Lung (tissue), 12 donors: ENCODE measurements around the gene IFNG-AS1. TPM values are rescaled to one million over a fixed set of nuclear protein-coding genes. Genes with fewer than 3 reads are reported as not detected.

Experiments used
- ATAC-seq: fragments of 200-7000 bp; cut with Tn5 transposase; one replicate; pipeline ENCODE4 v1.9.1; 2020; ENCODE audit warnings: moderate number of reproducible peaks; ENCODE audit not compliant: insufficient read depth, low FRiP score
- DNase-seq, 3 donors: peaks; one replicate each; pipeline ENCODE4 v3.0.0-alpha.2; 2013 to 2017
- H3K27ac ChIP-seq, 2 donors: one replicate each; pipeline ENCODE4 v1.5.1; 2013; ENCODE audit warnings: mild to moderate bottlenecking in 2 of 2, moderate library complexity in 2 of 2, control low read depth in 1 of 2, inconsistent platforms in 1 of 2, low read depth in 1 of 2, low read length in 1 of 2
- H3K27me3 ChIP-seq, 3 donors: one replicate each; pipeline ENCODE4 v1.5.1; 2013; ENCODE audit warnings: low read length in 2 of 3; ENCODE audit not compliant: control insufficient read depth in 3 of 3, insufficient read depth in 3 of 3
- H3K36me3 ChIP-seq, 4 donors: one replicate each; pipeline ENCODE4 v1.5.1; 2013; ENCODE audit warnings: low read length in 4 of 4, mild to moderate bottlenecking in 1 of 4, moderate library complexity in 1 of 4; ENCODE audit not compliant: control insufficient read depth in 4 of 4, insufficient read depth in 4 of 4
- H3K4me1 ChIP-seq, 5 donors: one replicate each; pipeline ENCODE4 v1.5.1; 2013; ENCODE audit warnings: low read length in 5 of 5, mild to moderate bottlenecking in 2 of 5, moderate library complexity in 1 of 5; ENCODE audit not compliant: control insufficient read depth in 5 of 5, insufficient read depth in 5 of 5
- H3K4me3 ChIP-seq: one replicate; pipeline ENCODE4 v1.5.1; 2013; ENCODE audit warnings: mild to moderate bottlenecking, control low read depth, moderate library complexity
- H3K9ac ChIP-seq, 2 donors: one replicate each; pipeline ENCODE4 v1.5.1; 2013; ENCODE audit warnings: low read length in 2 of 2, control low read depth in 1 of 2; ENCODE audit not compliant: insufficient read depth in 1 of 2
- H3K9me3 ChIP-seq, 4 donors: one replicate each; pipeline ENCODE4 v1.5.1; 2013; ENCODE audit warnings: low read length in 3 of 4, mild to moderate bottlenecking in 1 of 4, moderate library complexity in 1 of 4; ENCODE audit not compliant: control insufficient read depth in 4 of 4, insufficient read depth in 3 of 4
- WGBS, 2 donors: extraction: QIAGEN DNeasy Blood & Tissue Kit; methylation state at CpG; one replicate each; pipeline ENCODE4 v1.1.7; 2013; 5-methylcytosine and 5-hydroxymethylcytosine counted together
- polyA plus RNA-seq, 2 donors: library from polyadenylated mRNA; stranded (reverse); fragments of 200-250 nt; gene quantifications; one replicate each; pipeline ENCODE4 v1.2.1, GENCODE V29; 2013
- total RNA-seq, 2 donors: library from RNA; depleted of rRNA in 1 of 2; stranded (reverse); fragments of >200 nt in 1 of 2; gene quantifications; one replicate each; pipeline ENCODE4 v1.2.1, GENCODE V29; 2014 to 2021
- TF ChIP-seq, protein P1 (sequence below): IDR thresholded peaks from 2 replicates; pipeline ENCODE4 v1.5.1; 2012; ENCODE audit warnings: mild to moderate bottlenecking; ENCODE audit errors: control extremely low read depth, extremely low read depth
- donor health status: control.
- donor health status: control.
- donor health status: Bipolar disorder and iron deficiency.
- donor health status: healthy.
- donor health status: DM: yes; HTN: yes; CAD: no.

Gene IFNG-AS1
- total and polyA plus RNA-seq, 4 donors = 0.03 to 1.2 (median 0.31) TPM; not detected in 1

DNA sequence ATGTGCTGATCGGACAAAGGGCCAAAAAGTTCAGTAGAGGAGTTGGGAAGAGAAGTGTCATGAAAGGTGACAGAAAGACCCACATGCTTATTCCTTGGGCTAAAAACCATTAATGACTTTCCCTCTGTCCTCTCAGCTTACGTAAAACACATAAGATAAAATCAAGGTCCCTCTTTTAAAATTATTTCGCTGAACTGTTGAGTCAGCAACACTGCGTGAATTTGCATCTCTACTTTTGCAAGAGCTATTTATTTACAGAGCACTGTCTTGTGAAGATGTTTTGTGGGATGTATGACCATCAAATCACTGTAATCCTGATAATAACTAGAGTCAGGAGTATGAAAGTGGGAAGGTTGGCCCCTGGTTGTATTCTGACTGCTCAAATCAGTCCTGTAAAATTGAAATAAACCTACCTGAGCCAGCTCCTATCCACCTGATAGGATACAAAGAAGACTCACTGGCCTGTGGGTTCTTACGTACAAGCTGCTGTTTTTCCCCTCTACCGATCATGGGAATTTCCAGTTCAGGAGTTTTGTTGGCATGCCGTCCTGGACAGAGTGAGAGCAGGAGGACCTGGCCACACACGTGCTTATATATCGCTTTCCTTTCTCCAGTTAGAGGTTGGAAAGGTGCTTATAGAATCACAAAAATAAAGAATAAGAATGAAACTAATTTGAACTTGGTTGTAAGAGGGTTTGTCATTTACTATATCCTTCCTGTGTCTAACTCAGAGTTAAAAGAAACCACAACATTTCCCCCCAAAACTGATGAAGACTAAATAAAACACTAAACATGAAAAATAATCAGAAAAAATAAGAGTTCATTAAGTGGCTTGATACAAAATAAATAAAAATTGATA lies 42.9 kb downstream of the IFNG-AS1 start:
- TF ChIP-seq, protein P1, sequence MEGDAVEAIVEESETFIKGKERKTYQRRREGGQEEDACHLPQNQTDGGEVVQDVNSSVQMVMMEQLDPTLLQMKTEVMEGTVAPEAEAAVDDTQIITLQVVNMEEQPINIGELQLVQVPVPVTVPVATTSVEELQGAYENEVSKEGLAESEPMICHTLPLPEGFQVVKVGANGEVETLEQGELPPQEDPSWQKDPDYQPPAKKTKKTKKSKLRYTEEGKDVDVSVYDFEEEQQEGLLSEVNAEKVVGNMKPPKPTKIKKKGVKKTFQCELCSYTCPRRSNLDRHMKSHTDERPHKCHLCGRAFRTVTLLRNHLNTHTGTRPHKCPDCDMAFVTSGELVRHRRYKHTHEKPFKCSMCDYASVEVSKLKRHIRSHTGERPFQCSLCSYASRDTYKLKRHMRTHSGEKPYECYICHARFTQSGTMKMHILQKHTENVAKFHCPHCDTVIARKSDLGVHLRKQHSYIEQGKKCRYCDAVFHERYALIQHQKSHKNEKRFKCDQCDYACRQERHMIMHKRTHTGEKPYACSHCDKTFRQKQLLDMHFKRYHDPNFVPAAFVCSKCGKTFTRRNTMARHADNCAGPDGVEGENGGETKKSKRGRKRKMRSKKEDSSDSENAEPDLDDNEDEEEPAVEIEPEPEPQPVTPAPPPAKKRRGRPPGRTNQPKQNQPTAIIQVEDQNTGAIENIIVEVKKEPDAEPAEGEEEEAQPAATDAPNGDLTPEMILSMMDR = no peak
- WGBS, 2 donors = 71 to 80% methylated on average over 9 of the region's 9 CpGs
- H3K4me3 ChIP-seq = no peak overlapping the region
- peaks cover 0 to 5% (median 0%) of the 10 kb centered on the region in 4 donors for H3K9me3 ChIP-seq
- no peak for ATAC-seq
- no peaks in the 10 kb centered on the region for H3K4me1 ChIP-seq
- DNase-seq = no peak
- H3K9ac ChIP-seq = no peak overlapping the region
- H3K36me3 ChIP-seq = no peaks in the 10 kb centered on the region
- no peaks in the 10 kb centered on the region for H3K27me3 ChIP-seq
- H3K27ac ChIP-seq = no peak overlapping the region

DNA sequence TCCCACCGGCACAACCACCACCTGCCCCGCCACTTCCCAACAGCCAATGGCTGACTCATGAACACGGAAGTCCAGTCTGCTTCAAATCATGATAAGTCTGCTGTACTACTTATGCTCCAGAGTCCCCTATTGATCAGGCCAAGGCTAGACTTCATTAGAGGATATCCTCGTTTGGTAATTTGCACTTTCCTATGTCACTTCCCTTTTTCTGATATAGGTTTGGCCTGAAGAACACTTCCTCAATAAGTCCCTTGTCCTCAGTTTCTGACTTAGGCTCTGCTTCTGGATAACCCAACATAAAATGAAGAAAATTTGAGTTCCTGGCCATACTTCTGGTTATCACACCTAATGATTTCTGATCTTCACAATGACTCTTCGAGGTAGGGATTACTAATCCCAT lies 45.3 kb downstream of the IFNG-AS1 start:
- ATAC-seq (no peak), DNase-seq (no peak)
- no peak overlapping the region for H3K27ac ChIP-seq
- TF ChIP-seq, protein P1 = no peak
- peaks cover 0 to 5% (median 0%) of the 10 kb centered on the region in 4 donors for H3K9me3 ChIP-seq
- H3K4me1 ChIP-seq = no peaks in the 10 kb centered on the region
- H3K36me3 ChIP-seq = no peaks in the 10 kb centered on the region
- H3K9ac ChIP-seq = no peak overlapping the region
- H3K4me3 ChIP-seq = no peak overlapping the region
- 79 to 81% methylated on average over 5 of the region's 5 CpGs for WGBS, 2 donors
- no peaks in the 10 kb centered on the region for H3K27me3 ChIP-seq

DNA sequence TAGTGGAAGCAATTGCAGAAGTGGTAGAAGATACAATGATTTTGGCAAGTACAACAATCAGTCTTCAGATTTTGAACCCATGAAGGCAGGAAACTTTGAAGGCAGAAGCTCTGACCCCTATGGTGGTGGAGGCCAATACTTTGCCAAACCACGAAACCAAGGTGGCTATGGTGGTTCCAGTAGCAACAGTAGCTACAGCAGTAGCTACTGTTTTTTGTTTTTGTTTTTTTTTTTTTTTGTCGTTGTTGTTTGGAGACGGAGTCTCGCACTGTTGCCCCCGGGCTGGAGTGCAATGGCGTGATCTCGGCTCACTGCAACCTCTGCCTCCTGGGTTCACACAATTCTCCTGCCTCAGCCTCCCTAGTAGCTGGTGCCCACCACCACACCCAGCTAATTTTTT lies 47.4 kb downstream of the IFNG-AS1 start:
- TF ChIP-seq, protein P1 = no peak
- no peak overlapping the region for H3K9ac ChIP-seq
- ATAC-seq = no peak
- H3K4me3 ChIP-seq = no peak overlapping the region
- no peaks in the 10 kb centered on the region for H3K4me1 ChIP-seq
- no peak for DNase-seq
- H3K36me3 ChIP-seq = no peaks in the 10 kb centered on the region
- H3K27me3 ChIP-seq = no peaks in the 10 kb centered on the region
- no peak overlapping the region for H3K27ac ChIP-seq
- H3K9me3 ChIP-seq = peaks cover 0 to 5% (median 0%) of the 10 kb centered on the region in 4 donors
- WGBS, 2 donors = 87 to 95% methylated on average over 7 of the region's 7 CpGs
